HG03442 (cell line): ENCODE measurements around the gene NRM.
A peak's percentile ranks its signal among the peaks of the same experiment; 100 is the strongest.
"Not testable (repeated sequence)": the region's sequence is repeated elsewhere in the genome, so short reads cannot be mapped to it uniquely, and the experiment has no call there.

Experiments used
- ATAC-seq: cut with Tn5 transposase; IDR thresholded peaks from one replicate; pipeline ENCODE4 v1.9.1; 2021; ENCODE audit warnings: mild to moderate bottlenecking, moderate library complexity; ENCODE audit not compliant: unreplicated experiment

NRM gene

GRCh38 chr6:30720738-30721197 is 30.0 kb upstream of the NRM start:
- no peak for ATAC-seq

- ATAC-seq: peak; percentile 34
These were observed 29.3 kb upstream of the NRM start, which contains the start of gene TUBB for GRCh38 chr6:30719791-30720737. TSS of gene TUBB (plus strand) at chr6:30720352. CDS start at chr6:30720507, 155 bp downstream.

GRCh38 chr6:30719356-30719755 is 28.6 kb upstream of the NRM start:
- ATAC-seq: no peak

GRCh38 chr6:30717845-30718720 is 27.3 kb upstream of the NRM start:
- not testable (repeated sequence) for ATAC-seq

GRCh38 chr6:30717129-30717844 is 26.5 kb upstream of the NRM start, which contains the start of gene MDC1:
TSS of gene MDC1 (minus strand) at chr6:30717281. CDS start at chr6:30715175, 2,106 bp downstream.
- ATAC-seq: peak; percentile 67

GRCh38 chr6:30716879-30717128 is 26.0 kb upstream of the NRM start:
- no peak for ATAC-seq

GRCh38 chr6:30714263-30714662 is 23.5 kb upstream of the NRM start:
- no peak for ATAC-seq

GRCh38 chr6:30712441-30712945 is 21.7 kb upstream of the NRM start:
- ATAC-seq: no peak

- no peak for ATAC-seq
These were observed 21.1 kb upstream of the NRM start for GRCh38 chr6:30711758-30712380.

- ATAC-seq: no peak
These were observed 18.5 kb upstream of the NRM start for GRCh38 chr6:30709101-30709868.

- ATAC-seq: no peak
These were observed 16.6 kb upstream of the NRM start for GRCh38 chr6:30707281-30707850.

GRCh38 chr6:30705620-30706019 is 14.8 kb upstream of the NRM start:
- ATAC-seq: no peak

GRCh38 chr6:30703821-30704220 is 13.0 kb upstream of the NRM start:
- no peak for ATAC-seq

- no peak for ATAC-seq
These were observed 12.2 kb upstream of the NRM start for GRCh38 chr6:30703011-30703410.

GRCh38 chr6:30700340-30700739 is 9.6 kb upstream of the NRM start:
- ATAC-seq: no peak

GRCh38 chr6:30696432-30696831 is 5.6 kb upstream of the NRM start:
- no peak for ATAC-seq

GRCh38 chr6:30691208-30691847 is 544 bp upstream of the NRM start:
- ATAC-seq: no peak

- no peak for ATAC-seq
These were observed 799 bp downstream of the NRM start for GRCh38 chr6:30689985-30690384.
